ENCODE measurements around the gene LZTR1. TPM values are rescaled to one million over a fixed set of nuclear protein-coding genes. Genes with fewer than 3 reads are reported as not detected.

Gene LZTR1
- total and polyA plus RNA-seq, 2 of the 4 experiments (the other 2 are of a cell fraction), result 22.8 to 41.3 TPM

DNA sequence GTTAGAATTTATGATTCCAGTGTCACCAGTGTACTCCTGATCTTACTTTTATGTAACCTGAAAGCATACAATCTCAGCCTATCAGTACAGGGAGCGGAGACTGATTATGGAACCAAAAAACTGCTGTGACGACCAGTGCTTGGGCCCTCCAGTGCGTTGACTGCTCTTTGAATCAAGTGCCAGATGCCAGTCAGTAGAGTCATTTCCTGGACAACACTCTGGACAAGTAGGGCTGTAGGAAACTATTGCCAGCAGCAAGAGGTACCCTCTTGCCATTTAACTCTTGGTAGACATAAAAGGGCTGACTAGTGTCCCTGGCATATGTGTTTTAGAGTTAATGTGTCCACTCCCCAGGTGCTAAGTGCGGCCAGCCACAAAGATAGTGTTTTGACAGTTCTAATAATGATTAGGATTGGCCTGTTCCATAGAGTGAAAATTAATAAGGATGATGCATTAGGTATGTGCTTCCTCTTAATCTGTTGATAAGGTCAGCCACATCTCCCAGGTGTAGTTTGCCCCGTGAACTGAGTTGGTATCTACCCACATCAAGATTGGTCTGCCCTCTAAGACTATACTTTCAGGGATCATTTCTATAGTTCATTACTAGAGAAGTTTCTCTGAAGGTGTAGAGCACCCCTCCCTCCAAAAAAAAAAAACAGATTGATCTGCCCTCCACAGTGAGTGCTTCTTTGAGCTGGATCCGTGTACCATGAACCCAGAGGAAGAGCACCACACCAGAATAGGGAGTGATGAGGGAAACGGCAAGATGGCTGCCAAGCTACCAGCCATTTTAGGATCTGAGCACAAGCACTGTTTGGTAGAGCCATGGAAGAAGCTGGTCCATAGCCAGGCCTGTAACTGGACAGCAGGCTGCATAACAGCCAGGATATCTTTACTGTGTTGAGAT, 35.8 kb upstream of the LZTR1 start:
- H2BK120ac ChIP-seq (ENCODE audit: low read depth, low read length), result no peak overlapping the region
- H3K56ac ChIP-seq (ENCODE audit: extremely low read depth, insufficient read depth, low read length), result no peak overlapping the region
- 73% methylated on average over 4 of the region's 7 CpGs; no CpG with 5 or more reads in 1 of the 2 experiments for WGBS, 2 experiments (ENCODE audit: extremely low coverage in 2 of 2, insufficient read length in 1 of 2)
- ChIA-PET POLR2A (ENCODE audit: unreplicated experiment) (no interaction called here), CTCF (interaction anchor here (0.6 kb wide), 2 partner anchors 21 to 163 kb away, joined by 3 to 5 read pairs; no protein-coding TSS in a partner anchor)
- H2BK5ac ChIP-seq (ENCODE audit: low read depth, low read length, poor library complexity, severe bottlenecking), result no peak overlapping the region
- no peak overlapping the region for H4K8ac ChIP-seq (ENCODE audit: low read depth in 2 of 2, low read length in 2 of 2)
- peaks cover 18 to 90% of the 10 kb centered on the region in 2 experiments for H3K79me1 ChIP-seq (ENCODE audit: low read depth in 1 of 2, low read length in 2 of 2)
- no TSS peak for BruUV-seq (replicated peaks)
- H3K27me3 ChIP-seq (ENCODE audit: control insufficient read depth, insufficient read depth, low read length), result no peaks in the 10 kb centered on the region
- no peak overlapping the region for H3K4ac ChIP-seq (ENCODE audit: low read depth, low read length)
- intact Hi-C loops (cut with micrococcal nuclease) (no loop called here), dilution Hi-C loops (cut with HindIII; ENCODE audit: low sequenced_read_pairs, unreplicated experiment) (no loop called here), in situ Hi-C loops (cut with MboI; ENCODE audit: low sequenced_read_pairs) (no loop called here)
- H3K27ac ChIP-seq (ENCODE audit: insufficient read depth, low read length), result no peak overlapping the region
- H4K20me1 ChIP-seq (ENCODE audit: insufficient read depth, low read length), result peaks cover 97% of the 10 kb centered on the region
- no peak; the same call in 1 of the 2 replicates for ATAC-seq (ENCODE audit: low read depth)
- no peak overlapping the region for H2AK9ac ChIP-seq (replicated peaks; ENCODE audit: low read depth, low read length, poor library complexity)
- H3K14ac ChIP-seq (replicated peaks; ENCODE audit: low read depth, low read length), result peak overlapping the region; percentile 29; the same call in 1 of the 2 replicates
- H3K36me3 ChIP-seq (ENCODE audit: control insufficient read depth, insufficient read depth, low read length), result peaks cover 14% of the 10 kb centered on the region
- H3K9ac ChIP-seq (ENCODE audit: low read depth, low read length), result no peak overlapping the region
- H2BK20ac ChIP-seq (ENCODE audit: low read depth, low read length), result no peak overlapping the region
- H3K4me1 ChIP-seq (ENCODE audit: control insufficient read depth, insufficient read depth, low read length), result peaks cover 6% of the 10 kb centered on the region
- H2AK5ac ChIP-seq (ENCODE audit: low read depth, low read length), result no peak overlapping the region
- peaks cover 31% of the 10 kb centered on the region for H3K9me1 ChIP-seq (ENCODE audit: insufficient read depth, low read length)
- no peak overlapping the region for H4K5ac ChIP-seq (ENCODE audit: low read depth, low read length)
- no peak for TF ChIP-seq RFX5 (IDR thresholded peaks at IDR 0.05; ENCODE audit: low read depth, low read length)
- TF ChIP-seq MXI1 (IDR thresholded peaks at IDR 0.05; ENCODE audit: borderline replicate concordance, low read depth, low read length), result no peak
- TF ChIP-seq MAFK (IDR thresholded peaks at IDR 0.05; ENCODE audit: low read depth, low read length), result no peak
- no peak for TF ChIP-seq POLR2A (IDR thresholded peaks at IDR 0.05; ENCODE audit: low read depth, low read length)
- TF ChIP-seq, protein P1, sequence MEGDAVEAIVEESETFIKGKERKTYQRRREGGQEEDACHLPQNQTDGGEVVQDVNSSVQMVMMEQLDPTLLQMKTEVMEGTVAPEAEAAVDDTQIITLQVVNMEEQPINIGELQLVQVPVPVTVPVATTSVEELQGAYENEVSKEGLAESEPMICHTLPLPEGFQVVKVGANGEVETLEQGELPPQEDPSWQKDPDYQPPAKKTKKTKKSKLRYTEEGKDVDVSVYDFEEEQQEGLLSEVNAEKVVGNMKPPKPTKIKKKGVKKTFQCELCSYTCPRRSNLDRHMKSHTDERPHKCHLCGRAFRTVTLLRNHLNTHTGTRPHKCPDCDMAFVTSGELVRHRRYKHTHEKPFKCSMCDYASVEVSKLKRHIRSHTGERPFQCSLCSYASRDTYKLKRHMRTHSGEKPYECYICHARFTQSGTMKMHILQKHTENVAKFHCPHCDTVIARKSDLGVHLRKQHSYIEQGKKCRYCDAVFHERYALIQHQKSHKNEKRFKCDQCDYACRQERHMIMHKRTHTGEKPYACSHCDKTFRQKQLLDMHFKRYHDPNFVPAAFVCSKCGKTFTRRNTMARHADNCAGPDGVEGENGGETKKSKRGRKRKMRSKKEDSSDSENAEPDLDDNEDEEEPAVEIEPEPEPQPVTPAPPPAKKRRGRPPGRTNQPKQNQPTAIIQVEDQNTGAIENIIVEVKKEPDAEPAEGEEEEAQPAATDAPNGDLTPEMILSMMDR (conservative IDR thresholded peaks at IDR 0.05; ENCODE audit: low read depth, low read length), result no peak
- TF ChIP-seq CEBPB (IDR thresholded peaks at IDR 0.05; ENCODE audit: low read depth, low read length), result no peak
- TF ChIP-seq FOS (IDR thresholded peaks at IDR 0.05; ENCODE audit: low read depth, low read length), result no peak
- no peak for TF ChIP-seq RAD21 (IDR thresholded peaks at IDR 0.05; ENCODE audit: low read length)
- no peak for TF ChIP-seq RCOR1 (IDR thresholded peaks at IDR 0.05; ENCODE audit: insufficient replicate concordance, low read length)
- TF ChIP-seq, protein P2, sequence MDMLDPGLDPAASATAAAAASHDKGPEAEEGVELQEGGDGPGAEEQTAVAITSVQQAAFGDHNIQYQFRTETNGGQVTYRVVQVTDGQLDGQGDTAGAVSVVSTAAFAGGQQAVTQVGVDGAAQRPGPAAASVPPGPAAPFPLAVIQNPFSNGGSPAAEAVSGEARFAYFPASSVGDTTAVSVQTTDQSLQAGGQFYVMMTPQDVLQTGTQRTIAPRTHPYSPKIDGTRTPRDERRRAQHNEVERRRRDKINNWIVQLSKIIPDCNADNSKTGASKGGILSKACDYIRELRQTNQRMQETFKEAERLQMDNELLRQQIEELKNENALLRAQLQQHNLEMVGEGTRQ (IDR thresholded peaks at IDR 0.05; ENCODE audit: low read depth, low read length), result no peak
- TF ChIP-seq, protein P3, sequence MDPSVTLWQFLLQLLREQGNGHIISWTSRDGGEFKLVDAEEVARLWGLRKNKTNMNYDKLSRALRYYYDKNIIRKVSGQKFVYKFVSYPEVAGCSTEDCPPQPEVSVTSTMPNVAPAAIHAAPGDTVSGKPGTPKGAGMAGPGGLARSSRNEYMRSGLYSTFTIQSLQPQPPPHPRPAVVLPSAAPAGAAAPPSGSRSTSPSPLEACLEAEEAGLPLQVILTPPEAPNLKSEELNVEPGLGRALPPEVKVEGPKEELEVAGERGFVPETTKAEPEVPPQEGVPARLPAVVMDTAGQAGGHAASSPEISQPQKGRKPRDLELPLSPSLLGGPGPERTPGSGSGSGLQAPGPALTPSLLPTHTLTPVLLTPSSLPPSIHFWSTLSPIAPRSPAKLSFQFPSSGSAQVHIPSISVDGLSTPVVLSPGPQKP (IDR thresholded peaks at IDR 0.05; ENCODE audit: borderline replicate concordance, low read depth, low read length), result no peak
- no peak for TF ChIP-seq NFE2L2 (IDR thresholded peaks at IDR 0.05; ENCODE audit: low read depth, low read length)
- no peak for TF ChIP-seq BHLHE40 (IDR thresholded peaks at IDR 0.05; ENCODE audit: low read depth, low read length)
- no peak for TF ChIP-seq MAZ (IDR thresholded peaks at IDR 0.05; ENCODE audit: borderline replicate concordance, low read depth, low read length)
- no peak overlapping the region for H2AFZ ChIP-seq (replicated peaks; ENCODE audit: low read length, poor library complexity)
- H3K4me2 ChIP-seq (ENCODE audit: low read depth, low read length), result peak overlapping the region; percentile 34; the same call in 1 of the 2 replicates
- DNase-seq, result peak; percentile 34
- no peak overlapping the region for H4K91ac ChIP-seq (ENCODE audit: insufficient read depth, low read depth, low read length)
- no peak overlapping the region for H3K18ac ChIP-seq (ENCODE audit: low read depth, low read length)
- H3K4me3 ChIP-seq (ENCODE audit: insufficient read depth, low read depth, low read length), result no peak overlapping the region
- H2BK15ac ChIP-seq (ENCODE audit: low read depth, low read length), result no peak overlapping the region
- H3K9me3 ChIP-seq (ENCODE audit: control insufficient read depth, insufficient read depth, low read length), result no peaks in the 10 kb centered on the region
- peak overlapping the region; percentile 7; the same call in 1 of the 2 replicates for H3K23ac ChIP-seq (ENCODE audit: low read depth, low read length)
